Fibroblast of lung (primary cell): ENCODE data around the gene ALG8.

Experiments used
- EZH2 ChIP-seq: IDR thresholded peaks from 2 replicates; pipeline ENCODE4 v1.5.1; 2012; ENCODE audit warnings: low read length, control low read depth, mild to moderate bottlenecking; ENCODE audit errors: missing control alignments
- TF ChIP-seq, protein P1 (sequence below), 2 donors: IDR thresholded peaks in 1 of 2; conservative IDR thresholded peaks in 1 of 2; 1 replicate in 1 of 2; 2 replicates in 1 of 2; pipeline ENCODE4 v1.5.1; 2011 to 2012; ENCODE audit warnings: low read length in 2 of 2, control low read depth in 1 of 2, inconsistent platforms in 1 of 2, low read depth in 1 of 2, mild to moderate bottlenecking in 1 of 2

GRCh38 chr11:78110830-78111229 is 28.6 kb downstream of the ALG8 start:
- no peak for TF ChIP-seq EZH2
- TF ChIP-seq, protein P1, sequence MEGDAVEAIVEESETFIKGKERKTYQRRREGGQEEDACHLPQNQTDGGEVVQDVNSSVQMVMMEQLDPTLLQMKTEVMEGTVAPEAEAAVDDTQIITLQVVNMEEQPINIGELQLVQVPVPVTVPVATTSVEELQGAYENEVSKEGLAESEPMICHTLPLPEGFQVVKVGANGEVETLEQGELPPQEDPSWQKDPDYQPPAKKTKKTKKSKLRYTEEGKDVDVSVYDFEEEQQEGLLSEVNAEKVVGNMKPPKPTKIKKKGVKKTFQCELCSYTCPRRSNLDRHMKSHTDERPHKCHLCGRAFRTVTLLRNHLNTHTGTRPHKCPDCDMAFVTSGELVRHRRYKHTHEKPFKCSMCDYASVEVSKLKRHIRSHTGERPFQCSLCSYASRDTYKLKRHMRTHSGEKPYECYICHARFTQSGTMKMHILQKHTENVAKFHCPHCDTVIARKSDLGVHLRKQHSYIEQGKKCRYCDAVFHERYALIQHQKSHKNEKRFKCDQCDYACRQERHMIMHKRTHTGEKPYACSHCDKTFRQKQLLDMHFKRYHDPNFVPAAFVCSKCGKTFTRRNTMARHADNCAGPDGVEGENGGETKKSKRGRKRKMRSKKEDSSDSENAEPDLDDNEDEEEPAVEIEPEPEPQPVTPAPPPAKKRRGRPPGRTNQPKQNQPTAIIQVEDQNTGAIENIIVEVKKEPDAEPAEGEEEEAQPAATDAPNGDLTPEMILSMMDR (conservative IDR thresholded peaks at IDR 0.05 in 1 of 2, IDR thresholded peaks at IDR 0.05 in 1 of 2; ENCODE audit: low read depth in 1 of 2, low read length in 2 of 2), result no peak
